ENCODE data around the gene SPINK4. TPM values are rescaled to one million over a fixed set of nuclear protein-coding genes. Genes with fewer than 3 reads are reported as not detected.

The SPINK4 gene
- total RNA-seq, 1 donor from 2014 or later: not detected

DNA sequence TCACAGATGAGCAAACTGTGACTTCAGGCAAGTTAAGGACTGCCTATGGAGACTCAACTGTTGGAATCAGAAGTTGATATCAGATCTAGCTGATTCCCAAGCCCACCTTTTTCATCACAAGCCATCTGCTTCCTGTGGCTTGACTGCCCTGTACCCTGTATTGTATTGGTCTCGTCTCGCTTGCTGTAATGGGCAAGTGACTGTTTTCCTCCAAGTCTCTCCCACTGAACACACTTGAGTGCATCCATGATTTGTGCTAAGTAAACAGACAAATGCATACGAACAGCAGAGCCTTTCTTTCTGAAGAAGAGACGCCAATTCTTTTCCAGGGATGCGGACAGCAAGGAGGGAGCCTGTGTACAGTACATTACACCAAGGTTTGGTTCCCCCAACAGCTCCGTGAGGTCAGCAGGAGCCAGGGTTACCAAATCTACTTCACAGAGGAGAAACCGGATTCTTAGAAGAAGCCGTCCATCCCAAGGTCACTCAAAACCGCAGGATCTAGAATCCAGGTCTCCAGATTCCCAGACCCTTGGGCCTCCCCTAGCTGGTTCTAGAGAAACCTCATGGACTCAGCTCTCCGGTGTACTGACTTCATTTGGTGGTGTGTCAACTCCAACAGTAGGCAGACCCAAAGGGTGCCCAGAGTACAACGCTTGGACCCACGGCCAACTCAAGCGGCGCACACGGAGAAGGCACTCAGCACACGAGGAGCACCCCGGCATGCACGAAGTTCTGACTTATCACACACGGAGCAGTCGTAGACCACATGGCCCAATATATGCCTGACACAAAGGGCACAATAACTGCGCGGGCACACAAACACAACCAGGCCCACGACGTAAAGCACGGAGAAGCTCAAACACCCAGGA, 23.4 kb downstream of the SPINK4 start:
- no peaks in the 10 kb centered on the region for H3K36me3 Mint-ChIP-seq (ENCODE audit: low read depth)

DNA sequence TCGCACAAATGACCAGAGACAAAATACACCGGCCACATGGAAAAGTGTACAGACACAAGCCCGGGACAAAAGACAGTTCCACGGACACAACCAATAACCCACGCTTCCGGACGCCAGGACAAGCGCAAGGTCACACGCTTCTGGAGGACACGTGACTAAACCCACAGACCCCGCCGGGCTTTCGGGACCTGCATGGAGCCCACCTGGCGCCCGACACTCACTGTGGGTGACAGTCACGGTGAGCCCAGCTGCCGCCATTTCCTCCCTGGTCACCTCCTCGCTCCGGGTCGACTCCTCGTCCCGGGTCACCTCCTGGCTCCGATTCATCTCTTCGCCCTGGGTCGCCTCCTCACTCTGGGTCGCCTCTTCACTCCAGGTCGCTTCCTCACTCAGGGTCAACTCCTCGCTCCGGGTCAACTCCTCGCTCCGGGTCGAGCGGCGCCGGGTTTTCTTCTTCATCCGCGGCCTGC, 24.1 kb downstream of the SPINK4 start:
- H3K4me1 Mint-ChIP-seq: peaks cover 29% of the 10 kb centered on the region
- H3K27ac Mint-ChIP-seq (ENCODE audit: unreplicated experiment): peak overlapping the region; percentile 93
- no peaks in the 10 kb centered on the region for H3K27me3 Mint-ChIP-seq (ENCODE audit: low read depth)
- DNase-seq (ENCODE audit: low read depth, low spot score): peak; percentile 28
- TF ChIP-seq, protein P1, sequence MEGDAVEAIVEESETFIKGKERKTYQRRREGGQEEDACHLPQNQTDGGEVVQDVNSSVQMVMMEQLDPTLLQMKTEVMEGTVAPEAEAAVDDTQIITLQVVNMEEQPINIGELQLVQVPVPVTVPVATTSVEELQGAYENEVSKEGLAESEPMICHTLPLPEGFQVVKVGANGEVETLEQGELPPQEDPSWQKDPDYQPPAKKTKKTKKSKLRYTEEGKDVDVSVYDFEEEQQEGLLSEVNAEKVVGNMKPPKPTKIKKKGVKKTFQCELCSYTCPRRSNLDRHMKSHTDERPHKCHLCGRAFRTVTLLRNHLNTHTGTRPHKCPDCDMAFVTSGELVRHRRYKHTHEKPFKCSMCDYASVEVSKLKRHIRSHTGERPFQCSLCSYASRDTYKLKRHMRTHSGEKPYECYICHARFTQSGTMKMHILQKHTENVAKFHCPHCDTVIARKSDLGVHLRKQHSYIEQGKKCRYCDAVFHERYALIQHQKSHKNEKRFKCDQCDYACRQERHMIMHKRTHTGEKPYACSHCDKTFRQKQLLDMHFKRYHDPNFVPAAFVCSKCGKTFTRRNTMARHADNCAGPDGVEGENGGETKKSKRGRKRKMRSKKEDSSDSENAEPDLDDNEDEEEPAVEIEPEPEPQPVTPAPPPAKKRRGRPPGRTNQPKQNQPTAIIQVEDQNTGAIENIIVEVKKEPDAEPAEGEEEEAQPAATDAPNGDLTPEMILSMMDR (conservative IDR thresholded peaks at IDR 0.05): no peak
- H3K9me3 Mint-ChIP-seq: no peaks in the 10 kb centered on the region
- peak overlapping the region; percentile 96 for H3K4me3 Mint-ChIP-seq
- no peaks in the 10 kb centered on the region for H3K36me3 Mint-ChIP-seq (ENCODE audit: low read depth)

More for the DNA sequence above, 23.4 kb downstream of the SPINK4 start:
- peak overlapping the region; percentile 90 for H3K27ac Mint-ChIP-seq (ENCODE audit: unreplicated experiment)
- no peaks in the 10 kb centered on the region for H3K27me3 Mint-ChIP-seq (ENCODE audit: low read depth)
- peak overlapping the region; percentile 96 for H3K4me3 Mint-ChIP-seq
- H3K9me3 Mint-ChIP-seq: no peaks in the 10 kb centered on the region
- TF ChIP-seq, protein P1 (conservative IDR thresholded peaks at IDR 0.05): no peak
- DNase-seq (ENCODE audit: low read depth, low spot score): peak; percentile 13
- H3K4me1 Mint-ChIP-seq: peaks cover 29% of the 10 kb centered on the region

DNA sequence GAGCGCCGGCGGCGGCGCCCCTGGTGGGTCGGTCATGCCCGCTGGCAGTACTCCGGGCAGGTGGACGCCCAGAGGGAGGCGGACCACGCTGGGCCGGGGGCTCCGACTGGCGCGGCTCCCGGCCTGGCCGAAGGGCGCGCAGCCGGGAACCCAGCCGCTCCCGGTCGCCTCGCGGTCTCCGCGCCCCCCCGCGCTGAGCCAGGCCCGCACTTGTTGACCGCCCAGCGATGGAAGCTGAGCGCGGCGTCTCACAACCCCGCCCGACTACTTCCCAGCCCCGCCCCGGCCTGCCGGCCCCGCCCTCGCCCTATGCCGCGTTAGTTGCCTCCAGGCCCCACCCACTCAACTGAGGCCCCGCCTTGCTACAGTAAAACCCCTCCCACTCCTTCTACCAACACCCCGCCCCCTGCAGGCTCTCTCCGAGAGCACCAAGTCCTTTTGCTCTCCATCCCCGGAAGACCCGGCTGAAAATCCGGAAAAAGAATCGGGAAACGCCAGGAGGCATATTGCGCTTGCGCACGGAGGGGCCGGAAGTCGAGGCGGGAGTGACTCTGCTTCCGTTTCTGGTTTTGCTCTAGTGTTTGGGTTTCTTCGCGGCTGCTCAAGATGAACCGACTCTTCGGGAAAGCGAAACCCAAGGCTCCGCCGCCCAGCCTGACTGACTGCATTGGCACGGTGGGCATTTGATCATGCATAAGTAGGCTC, 24.7 kb downstream of the SPINK4 start, which contains the start of the genes BAG1 and CHMP5:
BAG1 (minus strand) TSS at position 236 of the 705 bp plus-strand sequence.
CHMP5 (plus strand) TSS at position 577 of the 705 bp plus-strand sequence; CDS start at position 607, 30 bp downstream.
- no peaks in the 10 kb centered on the region for H3K27me3 Mint-ChIP-seq (ENCODE audit: low read depth)

DNA sequence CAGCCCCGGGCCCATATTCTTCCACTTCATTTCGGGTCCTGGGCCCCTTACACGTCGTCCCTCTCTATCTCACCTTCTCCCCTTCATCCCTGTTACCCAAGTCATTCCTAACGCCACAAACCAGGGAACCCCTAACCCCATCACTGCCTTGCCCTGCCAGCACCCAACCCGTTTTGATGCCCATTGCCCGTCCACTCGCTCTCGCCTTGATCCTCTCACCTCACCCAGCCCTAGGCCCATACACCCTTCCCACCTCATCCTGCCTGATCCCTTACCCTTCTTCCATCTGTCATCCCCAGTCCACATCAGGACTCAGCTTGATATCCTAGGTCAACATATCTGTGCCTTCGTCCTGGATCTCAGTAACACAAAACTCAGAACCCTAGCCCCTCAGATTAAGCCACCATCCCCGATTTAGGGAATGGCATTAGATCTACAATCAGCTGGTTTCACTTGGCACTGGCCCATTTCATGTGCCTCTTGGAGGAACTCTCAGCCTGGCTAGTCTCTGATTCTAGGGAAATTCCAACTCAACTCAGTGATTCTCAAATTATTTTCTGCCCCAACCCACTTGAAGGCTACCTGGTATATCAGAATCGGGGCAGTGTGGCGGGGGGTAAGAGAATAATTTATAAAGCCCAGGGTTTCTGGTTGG, 25.4 kb downstream of the SPINK4 start:
- Mint-ChIP-seq H3K27me3 (ENCODE audit: low read depth) (no peaks in the 10 kb centered on the region), H3K27ac (ENCODE audit: unreplicated experiment) (peak overlapping the region; percentile 87), H3K9me3 (no peaks in the 10 kb centered on the region), H3K4me3 (peak overlapping the region; percentile 99), H3K4me1 (peaks cover 29% of the 10 kb centered on the region), H3K36me3 (ENCODE audit: low read depth) (no peaks in the 10 kb centered on the region)
- TF ChIP-seq, protein P1 (conservative IDR thresholded peaks at IDR 0.05): no peak
- DNase-seq (ENCODE audit: low read depth, low spot score): no peak

More for the DNA sequence above, 24.7 kb downstream of the SPINK4 start, which contains the start of the genes BAG1 and CHMP5:
- H3K4me3 Mint-ChIP-seq: peak within 1 kb of the TSS; percentile 99
- DNase-seq (ENCODE audit: low read depth, low spot score): peak; percentile 99
- H3K27ac Mint-ChIP-seq (ENCODE audit: unreplicated experiment): peak within 1 kb of the TSS; percentile 93
- no peaks in the 10 kb centered on the region for H3K36me3 Mint-ChIP-seq (ENCODE audit: low read depth)
- no peaks in the 10 kb centered on the region for H3K9me3 Mint-ChIP-seq
- TF ChIP-seq, protein P1 (conservative IDR thresholded peaks at IDR 0.05): peak; percentile 44
- H3K4me1 Mint-ChIP-seq: peaks cover 29% of the 10 kb centered on the region

Data from neural crest cell (in vitro differentiated cells).